HUES6 (cell line): Measurements from ENCODE around the gene ZFP36L1.

Experiments used
- H3K27ac ChIP-seq: 2 replicates; pipeline ENCODE4 v1.7.0; 2013; ENCODE audit warnings: low read depth, mild to moderate bottlenecking, low read length, inconsistent platforms
- H3K27me3 ChIP-seq: 2 replicates; pipeline ENCODE4 v1.6.1; 2013; ENCODE audit warnings: low read length; ENCODE audit not compliant: control insufficient read depth, insufficient read depth
- H3K36me3 ChIP-seq: 2 replicates; pipeline ENCODE4 v1.6.1; 2013; ENCODE audit warnings: low read length; ENCODE audit not compliant: control insufficient read depth, insufficient read depth
- H3K4me1 ChIP-seq: 2 replicates; pipeline ENCODE4 v1.6.1; 2013; ENCODE audit warnings: low read length; ENCODE audit not compliant: control insufficient read depth, insufficient read depth
- H3K4me3 ChIP-seq: 2 replicates; pipeline ENCODE4 v1.5.1; 2013; ENCODE audit warnings: low read depth, low read length
- H3K9ac ChIP-seq: one replicate; pipeline ENCODE4 v1.6.1; 2013; ENCODE audit warnings: mild to moderate bottlenecking, low read length
- H3K9me3 ChIP-seq: 2 replicates; pipeline ENCODE4 v1.6.1; 2013; ENCODE audit warnings: low read depth, low read length; ENCODE audit not compliant: control insufficient read depth, insufficient read depth

Gene ZFP36L1, protein sequence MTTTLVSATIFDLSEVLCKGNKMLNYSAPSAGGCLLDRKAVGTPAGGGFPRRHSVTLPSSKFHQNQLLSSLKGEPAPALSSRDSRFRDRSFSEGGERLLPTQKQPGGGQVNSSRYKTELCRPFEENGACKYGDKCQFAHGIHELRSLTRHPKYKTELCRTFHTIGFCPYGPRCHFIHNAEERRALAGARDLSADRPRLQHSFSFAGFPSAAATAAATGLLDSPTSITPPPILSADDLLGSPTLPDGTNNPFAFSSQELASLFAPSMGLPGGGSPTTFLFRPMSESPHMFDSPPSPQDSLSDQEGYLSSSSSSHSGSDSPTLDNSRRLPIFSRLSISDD

DNA sequence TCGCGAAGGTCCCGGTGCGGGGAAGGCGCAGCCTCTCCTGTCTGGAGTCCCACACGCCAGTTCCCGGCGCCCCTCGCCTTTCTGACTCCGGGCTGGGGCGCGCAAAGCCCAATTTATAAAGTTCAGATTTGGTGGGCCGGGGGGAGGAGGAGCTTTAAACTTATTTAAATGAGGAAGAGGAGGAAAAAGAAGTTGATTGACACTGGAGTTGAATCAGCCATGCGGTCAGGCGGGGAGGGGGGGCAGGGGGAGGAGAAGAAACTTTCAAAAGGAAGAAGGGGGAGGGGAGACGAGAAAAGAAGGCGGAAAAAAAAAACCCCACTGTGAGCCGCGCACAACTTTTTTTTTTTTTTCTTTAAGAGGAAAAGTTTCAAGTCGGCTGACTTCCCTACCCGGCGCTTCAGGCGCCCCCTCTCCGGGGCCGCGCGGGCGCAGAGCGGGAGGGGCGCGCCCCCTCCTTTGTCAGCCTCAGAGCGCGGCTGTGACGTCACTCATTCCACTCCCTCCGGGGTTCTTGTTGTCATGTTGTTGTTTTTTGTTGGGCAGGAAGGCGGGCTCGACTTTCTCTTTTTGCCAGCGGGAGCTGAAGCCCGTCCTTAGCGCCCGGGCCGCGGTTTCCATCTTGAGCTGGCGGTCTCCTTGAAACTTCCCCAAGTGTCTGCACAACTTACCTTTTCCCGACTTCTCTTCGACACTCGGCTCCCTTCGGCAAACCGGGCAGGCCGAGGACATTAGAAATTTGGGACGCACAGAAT is at the start of gene ZFP36L1:
ZFP36L1 (minus strand) TSS at position 89 of the 755 bp plus-strand sequence. CDS start 129 bp downstream, outside the sequence.
- Histone ChIP-seq H3K9ac (peak within 1 kb of the TSS; percentile 98), H3K4me1 (peaks cover 32% of the 10 kb centered on the region), H3K27ac (peak within 1 kb of the TSS; percentile 100), H3K4me3 (peak within 1 kb of the TSS; percentile 96), H3K36me3 (peaks cover 42% of the 10 kb centered on the region), H3K27me3 (no peaks in the 10 kb centered on the region), H3K9me3 (no peaks in the 10 kb centered on the region)

DNA sequence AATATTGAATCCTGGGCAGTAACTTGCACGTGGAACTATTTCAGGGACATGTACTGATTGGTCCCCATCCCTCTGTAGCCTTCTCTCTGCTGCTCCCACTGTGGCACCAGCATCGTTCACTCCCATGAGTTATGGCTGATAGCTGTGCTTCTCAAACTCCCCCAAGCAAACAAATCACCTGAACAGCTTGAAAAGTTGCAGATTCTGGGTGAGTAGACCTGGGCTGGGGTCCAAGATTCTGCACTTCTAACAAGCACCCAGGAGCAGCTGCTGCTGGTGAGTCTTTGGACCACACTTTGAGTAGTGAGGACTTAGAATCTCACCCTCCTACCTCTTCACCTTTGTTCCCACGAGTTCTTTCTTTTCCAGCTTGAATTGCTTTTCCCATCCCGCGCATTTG is 49.4 kb upstream of the ZFP36L1 start:
- Histone ChIP-seq H3K4me1 (peaks cover 7% of the 10 kb centered on the region), H3K36me3 (no peaks in the 10 kb centered on the region), H3K9me3 (peaks cover 12% of the 10 kb centered on the region; the same call in 1 of the 2 replicates), H3K27ac (no peak overlapping the region), H3K4me3 (no peak overlapping the region), H3K9ac (no peak overlapping the region), H3K27me3 (no peaks in the 10 kb centered on the region)

DNA sequence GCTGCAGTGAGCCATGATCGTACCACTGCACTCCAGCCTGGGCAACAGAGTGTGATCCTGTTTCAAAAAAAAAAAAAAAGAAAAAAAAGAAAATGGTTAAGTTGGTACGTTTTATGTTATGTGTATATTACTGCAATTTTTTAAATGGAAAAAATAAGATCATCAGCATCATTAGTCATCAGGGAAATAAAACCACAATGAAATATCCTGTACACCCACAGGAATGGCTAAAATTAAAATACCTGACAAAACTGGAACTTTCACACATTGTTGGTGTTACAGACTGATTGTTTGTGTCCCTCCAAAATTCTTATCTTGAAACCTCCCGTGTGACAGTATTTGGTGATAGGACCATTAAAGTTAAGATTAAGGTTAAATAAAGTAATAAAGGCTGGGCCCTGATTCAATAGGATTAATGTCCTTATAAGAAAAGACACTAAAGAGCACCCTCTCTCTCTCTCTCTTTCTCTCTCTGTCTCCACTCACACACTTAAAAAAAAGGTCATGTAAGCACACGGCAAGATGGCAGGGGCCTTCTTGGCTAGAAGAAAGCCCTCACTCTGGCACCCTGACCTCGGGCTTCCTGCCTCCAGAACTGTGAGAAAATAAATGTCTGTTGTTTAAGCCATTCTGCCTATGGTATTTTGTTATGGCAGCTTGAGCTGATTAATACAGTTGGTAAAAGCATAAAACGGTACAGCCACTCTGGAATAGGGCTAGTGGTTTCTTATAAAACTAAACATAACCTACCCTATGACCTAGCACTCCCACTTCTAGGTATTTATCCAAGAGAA is 48.3 kb upstream of the ZFP36L1 start:
- Histone ChIP-seq H3K4me1 (peaks cover 7% of the 10 kb centered on the region), H3K9ac (no peak overlapping the region), H3K9me3 (peaks cover 18% of the 10 kb centered on the region; the same call in 1 of the 2 replicates)

DNA sequence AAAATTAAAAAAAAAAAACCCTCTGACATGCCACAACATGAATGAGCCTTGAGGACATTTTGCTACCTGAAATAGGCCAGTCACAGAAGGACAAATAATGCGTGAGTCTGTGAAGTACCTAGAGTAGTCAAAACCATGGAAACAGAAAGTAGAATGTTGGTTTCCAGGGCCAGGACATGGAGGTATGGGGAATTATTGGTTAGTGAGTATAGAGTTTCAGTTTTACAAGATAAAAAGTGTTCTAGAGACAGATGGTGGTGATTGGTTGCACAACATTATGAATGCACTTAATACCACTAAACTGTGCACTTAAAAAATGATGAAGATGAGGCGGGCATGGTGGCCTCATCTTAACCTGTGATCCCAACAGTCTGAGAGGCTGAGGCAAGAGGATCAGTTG is 47.6 kb upstream of the ZFP36L1 start:
- no peak overlapping the region for H3K4me3 ChIP-seq
- peaks cover 7% of the 10 kb centered on the region for H3K4me1 ChIP-seq
- H3K27ac ChIP-seq: no peak overlapping the region
- no peak overlapping the region for H3K9ac ChIP-seq
- no peaks in the 10 kb centered on the region for H3K36me3 ChIP-seq
- H3K27me3 ChIP-seq: no peaks in the 10 kb centered on the region
- H3K9me3 ChIP-seq: peaks cover 24% of the 10 kb centered on the region; the same call in 1 of the 2 replicates

More for the DNA sequence above, 48.3 kb upstream of the ZFP36L1 start:
- no peaks in the 10 kb centered on the region for H3K36me3 ChIP-seq
- no peak overlapping the region for H3K27ac ChIP-seq
- H3K4me3 ChIP-seq: no peak overlapping the region
- H3K27me3 ChIP-seq: no peaks in the 10 kb centered on the region

DNA sequence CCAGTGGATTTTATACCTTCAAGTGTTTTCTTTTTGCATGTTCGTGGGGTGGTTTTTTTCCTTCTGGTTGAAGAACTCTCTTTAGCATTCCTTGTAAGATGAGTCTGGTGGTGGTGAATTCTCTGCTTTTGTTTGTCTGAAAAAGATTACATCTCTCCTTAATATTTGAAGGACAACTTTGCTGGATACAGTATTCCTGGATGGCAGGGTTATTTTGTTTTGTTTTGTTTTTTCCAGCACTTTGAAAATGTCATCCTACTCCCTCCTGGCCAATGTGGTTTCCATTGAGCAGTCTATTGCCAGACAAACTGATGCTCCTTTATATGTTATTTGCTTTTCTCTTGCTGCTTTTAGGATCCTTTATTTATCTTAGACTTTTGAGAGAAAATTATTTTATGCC is 43.2 kb upstream of the ZFP36L1 start:
- Histone ChIP-seq H3K9me3 (peaks cover 24% of the 10 kb centered on the region; the same call in 1 of the 2 replicates), H3K36me3 (no peaks in the 10 kb centered on the region), H3K4me3 (no peak overlapping the region), H3K4me1 (no peaks in the 10 kb centered on the region), H3K27me3 (no peaks in the 10 kb centered on the region), H3K27ac (no peak overlapping the region), H3K9ac (no peak overlapping the region)

DNA sequence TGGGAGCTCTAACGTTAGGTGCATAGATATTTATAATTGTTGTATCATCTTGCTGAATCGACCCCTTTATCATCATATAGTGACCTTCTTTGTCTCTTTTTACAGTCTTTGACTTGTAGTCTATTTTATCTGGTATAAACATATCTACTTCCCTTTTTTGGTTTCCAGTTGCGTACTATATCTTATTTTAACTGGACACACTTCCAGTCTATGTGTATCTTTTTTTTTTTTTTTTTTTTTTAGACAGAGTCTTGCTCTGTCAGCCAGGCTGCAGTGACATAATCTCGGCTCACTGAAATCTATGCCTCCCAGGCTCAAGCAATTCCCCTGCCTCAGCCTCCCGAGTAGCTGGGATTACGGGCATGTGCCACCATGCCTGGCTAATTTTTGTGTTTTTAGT is 41.9 kb upstream of the ZFP36L1 start:
- Histone ChIP-seq H3K4me3 (no peak overlapping the region), H3K4me1 (no peaks in the 10 kb centered on the region), H3K9ac (no peak overlapping the region), H3K27ac (no peak overlapping the region), H3K36me3 (no peaks in the 10 kb centered on the region), H3K27me3 (no peaks in the 10 kb centered on the region), H3K9me3 (peaks cover 24% of the 10 kb centered on the region; the same call in 1 of the 2 replicates)

DNA sequence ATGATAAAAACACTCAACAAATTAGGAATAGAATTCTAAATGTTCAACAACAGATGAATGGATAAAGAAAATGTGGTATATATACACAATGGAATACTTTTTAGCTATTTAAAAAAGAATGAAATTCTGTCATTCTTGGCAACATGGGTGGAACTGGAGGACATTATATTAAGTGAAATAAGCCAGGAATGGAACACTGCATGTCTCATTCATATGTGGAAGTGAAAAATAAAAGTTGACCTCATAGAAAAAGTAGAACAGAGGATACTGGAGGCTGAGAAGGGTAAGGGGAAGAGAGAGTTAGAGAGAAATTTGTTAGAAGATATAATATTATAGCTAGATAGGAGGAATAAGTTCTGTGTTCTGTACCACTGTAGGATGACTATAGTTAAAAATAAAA is 35.8 kb upstream of the ZFP36L1 start:
- H3K9ac ChIP-seq: no peak overlapping the region
- no peak overlapping the region for H3K27ac ChIP-seq
- H3K4me3 ChIP-seq: no peak overlapping the region
- no peaks in the 10 kb centered on the region; the same call in 1 of the 2 replicates for H3K9me3 ChIP-seq
- H3K36me3 ChIP-seq: no peaks in the 10 kb centered on the region
- H3K4me1 ChIP-seq: no peaks in the 10 kb centered on the region
- H3K27me3 ChIP-seq: no peaks in the 10 kb centered on the region

DNA sequence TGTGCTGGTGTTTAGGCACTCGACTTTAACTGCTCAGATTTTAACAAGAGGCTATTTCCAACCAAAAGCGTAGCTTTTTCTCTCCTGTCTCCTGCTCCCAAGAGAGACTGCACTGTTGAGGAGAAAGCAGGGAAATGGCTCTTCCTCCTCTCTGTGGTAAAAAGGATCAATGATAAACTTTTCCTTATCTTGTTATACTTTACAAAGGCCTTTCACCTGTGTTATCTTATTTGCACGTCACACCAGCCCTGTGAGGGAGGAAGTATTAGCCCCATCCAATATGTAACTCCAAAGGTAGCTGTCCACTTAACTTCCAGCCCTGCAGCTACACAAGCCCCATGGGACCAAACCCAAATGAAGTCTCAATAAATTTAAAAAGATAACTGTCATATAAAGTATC is 32.9 kb upstream of the ZFP36L1 start:
- H3K4me1 ChIP-seq: peaks cover 5% of the 10 kb centered on the region; the same call in 1 of the 2 replicates
- H3K27me3 ChIP-seq: no peaks in the 10 kb centered on the region
- H3K9ac ChIP-seq: no peak overlapping the region
- no peak overlapping the region for H3K27ac ChIP-seq
- H3K9me3 ChIP-seq: no peaks in the 10 kb centered on the region; the same call in 1 of the 2 replicates
- no peak overlapping the region for H3K4me3 ChIP-seq
- no peaks in the 10 kb centered on the region for H3K36me3 ChIP-seq

DNA sequence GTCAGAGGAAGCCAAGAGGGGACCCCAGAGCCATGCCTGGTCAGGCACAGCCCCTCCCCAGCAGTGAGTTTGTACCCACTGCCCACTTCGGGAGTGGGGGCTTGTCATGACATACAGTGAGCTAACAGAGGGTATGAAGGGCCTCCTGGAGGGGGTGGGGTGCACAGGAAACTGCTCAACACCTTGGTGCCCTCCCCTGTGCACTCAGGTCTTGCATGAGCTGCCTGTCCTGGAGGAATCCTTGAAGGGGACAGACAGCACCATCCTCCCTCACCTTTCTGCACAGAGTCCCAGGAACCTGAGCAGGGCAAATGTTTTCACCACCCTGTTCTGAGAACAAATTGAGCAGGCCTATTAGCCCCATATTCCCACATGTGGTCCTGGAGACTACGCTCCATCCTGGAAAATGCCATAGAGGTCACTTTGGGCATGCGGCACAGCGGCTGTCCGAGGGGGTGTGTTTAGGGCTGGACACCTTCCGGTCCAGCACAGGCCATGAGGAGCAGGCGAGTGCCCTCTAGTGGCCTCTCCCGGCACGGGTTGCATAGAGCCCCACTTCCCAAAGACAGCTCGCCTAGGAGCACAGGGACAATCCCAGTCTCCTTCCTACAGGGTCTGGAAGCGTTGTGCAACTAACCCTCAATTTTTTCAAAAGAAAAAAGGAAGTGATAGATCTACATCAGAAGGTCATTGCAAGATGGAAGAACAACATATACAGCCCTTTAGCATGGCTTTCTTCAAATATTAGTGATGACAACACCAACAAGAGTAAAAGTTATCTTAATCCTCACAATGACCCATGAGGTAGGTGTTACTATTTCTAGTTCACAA is 31.9 kb upstream of the ZFP36L1 start:
- Histone ChIP-seq H3K9me3 (no peaks in the 10 kb centered on the region), H3K4me3 (no peak overlapping the region), H3K4me1 (peaks cover 13% of the 10 kb centered on the region), H3K27ac (no peak overlapping the region), H3K27me3 (no peaks in the 10 kb centered on the region), H3K36me3 (no peaks in the 10 kb centered on the region), H3K9ac (no peak overlapping the region)

DNA sequence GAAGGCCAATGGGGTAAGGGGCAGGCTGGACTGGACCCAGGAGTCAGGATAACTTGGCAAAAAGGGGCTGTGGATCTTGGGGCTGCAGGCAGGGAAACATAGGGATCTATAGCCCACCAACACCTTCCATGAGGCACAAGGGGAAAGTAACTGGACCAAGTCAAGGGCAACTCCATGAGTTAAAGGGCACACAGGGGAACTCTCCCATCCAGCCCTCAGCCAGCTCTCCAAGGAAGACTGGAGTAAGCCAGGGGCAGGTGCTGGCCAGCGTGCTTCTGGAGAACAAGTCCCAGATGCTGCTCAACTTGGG is 31.3 kb upstream of the ZFP36L1 start:
- Histone ChIP-seq H3K4me1 (peaks cover 19% of the 10 kb centered on the region), H3K27ac (no peak overlapping the region), H3K36me3 (no peaks in the 10 kb centered on the region), H3K9me3 (no peaks in the 10 kb centered on the region), H3K9ac (no peak overlapping the region), H3K4me3 (no peak overlapping the region), H3K27me3 (no peaks in the 10 kb centered on the region)
